ENCODE results near the gene MYBBP1A.
A peak's percentile ranks its signal among the peaks of the same experiment; 100 is the strongest.

Gene MYBBP1A

DNA sequence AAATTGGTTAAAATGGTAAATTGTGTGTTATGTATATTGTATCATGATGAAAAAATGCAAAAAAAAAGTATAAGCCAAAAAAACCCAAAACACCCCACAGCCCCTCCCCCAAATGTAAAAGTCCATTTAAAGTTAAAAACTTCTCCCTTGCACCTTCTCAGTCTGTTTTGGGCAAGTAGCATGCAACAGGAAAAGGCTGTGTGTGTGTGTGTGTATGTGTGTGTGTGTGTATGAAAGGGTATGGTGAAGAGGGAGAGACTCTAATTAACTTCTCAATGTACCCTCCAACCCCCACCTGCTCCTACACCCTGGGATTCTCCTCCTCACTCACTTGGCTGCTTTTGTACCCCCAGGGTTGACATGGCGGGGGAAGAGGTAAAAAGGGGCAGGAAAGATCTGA is 14.4 kb upstream of the MYBBP1A start:
- DNase-seq, result no peak

DNA sequence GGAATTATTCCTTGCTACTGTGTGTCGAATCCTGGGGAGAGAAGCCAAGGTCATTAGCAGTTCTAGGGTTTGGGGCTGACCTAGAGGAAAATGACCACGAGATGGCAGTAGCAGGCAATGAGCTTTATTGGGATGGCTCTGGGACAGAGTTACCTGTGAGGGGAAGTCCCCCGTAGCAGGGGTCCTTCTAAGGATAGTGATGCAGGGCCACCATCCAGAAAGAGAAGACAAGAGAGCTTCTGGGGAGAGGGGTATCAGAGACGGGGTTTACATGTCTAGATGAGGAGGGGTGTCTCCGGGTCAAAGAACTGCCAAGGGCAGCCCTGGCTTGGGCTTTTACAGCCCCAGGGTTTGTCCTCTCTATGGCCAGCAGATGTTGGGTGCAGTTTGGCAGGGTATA is 11.6 kb upstream of the MYBBP1A start:
- DNase-seq, result peak; percentile 12

GRCh38 chr17:4565209-4566141 is 10.3 kb upstream of the MYBBP1A start:
- peak; percentile 61 to 68 for DNase-seq

- no peak for DNase-seq
These were observed 7.1 kb upstream of the MYBBP1A start for GRCh38 chr17:4562015-4562969.

GRCh38 chr17:4560837-4561256 is 5.7 kb upstream of the MYBBP1A start:
- no peak for DNase-seq

DNA sequence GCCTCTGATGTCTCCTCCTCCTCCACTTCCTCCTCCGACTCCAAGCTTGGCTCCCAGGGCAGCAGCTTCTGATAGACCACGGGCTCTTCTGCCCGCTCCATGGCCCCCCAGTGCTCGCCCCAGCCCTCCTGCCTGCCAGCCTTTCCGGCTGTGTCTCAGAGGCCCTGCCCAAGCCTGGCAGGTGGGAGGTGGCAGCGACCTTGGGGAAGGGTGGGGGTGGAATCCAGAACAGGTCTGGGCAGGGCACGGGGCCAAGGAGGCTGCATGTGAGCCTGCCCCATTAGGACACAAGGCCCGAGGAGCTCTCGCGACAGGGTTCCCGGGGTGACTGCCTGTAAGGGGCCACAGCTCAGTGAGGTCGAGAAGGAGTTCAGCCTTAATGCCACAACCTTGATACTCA is 5.2 kb upstream of the MYBBP1A start, which contains the start of gene GGT6:
GGT6 (minus strand) TSS at position 157 of the 400 bp plus-strand sequence; CDS start at position 101, 56 bp downstream.
- DNase-seq, result no peak

DNA sequence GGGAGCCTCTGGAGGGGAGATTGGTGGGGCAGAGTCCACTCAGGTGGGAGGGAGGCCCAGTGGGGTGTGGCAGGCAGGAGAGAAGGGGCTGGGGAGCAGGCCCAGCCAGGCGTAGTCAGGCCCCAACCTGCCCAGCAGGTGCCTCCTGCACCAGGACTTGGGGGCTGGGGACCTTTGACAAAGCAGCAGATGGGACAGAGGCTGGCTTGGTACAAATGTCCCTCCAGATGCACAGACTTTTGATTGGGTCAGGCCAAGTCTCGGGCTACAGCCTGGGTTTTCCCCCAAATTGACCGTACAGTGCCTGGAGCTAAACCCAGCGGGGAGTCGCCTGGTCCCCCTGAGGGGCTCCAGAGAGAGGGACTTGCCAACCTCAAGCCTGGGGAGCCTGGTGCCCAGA is 4.8 kb upstream of the MYBBP1A start:
- DNase-seq, result no peak

- DNase-seq, result no peak
These were observed 4.1 kb upstream of the MYBBP1A start for GRCh38 chr17:4559139-4559791.

DNA sequence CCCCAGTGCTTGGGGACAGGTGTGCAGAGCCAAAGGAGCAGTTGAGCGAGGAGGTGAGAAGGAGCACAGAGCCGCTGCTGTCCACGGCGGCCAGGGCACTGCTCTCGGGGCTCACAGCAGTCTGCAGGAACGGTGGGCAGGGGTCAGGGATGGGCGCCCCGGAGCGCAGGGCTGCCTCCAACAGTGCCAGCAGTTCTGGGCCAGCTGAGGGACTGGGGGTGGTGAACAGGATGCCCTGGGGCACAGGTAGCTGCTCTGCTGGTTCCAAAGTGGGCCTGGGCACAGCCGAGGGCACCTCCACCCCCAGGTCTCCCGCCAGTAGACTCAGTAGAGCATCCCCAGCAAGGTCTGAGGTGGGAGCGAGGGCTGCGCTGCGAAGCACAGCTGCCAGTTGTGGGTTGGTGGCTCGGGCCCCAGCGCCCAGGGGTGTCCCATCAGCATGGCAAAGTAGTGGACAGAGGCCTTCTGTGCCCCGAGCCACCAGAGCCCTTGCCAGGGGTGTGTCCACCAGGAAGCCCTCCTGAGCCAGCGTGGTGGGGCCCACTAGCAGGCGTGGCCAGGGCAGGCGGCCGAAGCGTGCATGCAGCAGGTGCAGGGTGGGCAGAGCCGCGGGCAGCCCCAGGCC is 3.3 kb upstream of the MYBBP1A start:
- no peak for DNase-seq

DNA sequence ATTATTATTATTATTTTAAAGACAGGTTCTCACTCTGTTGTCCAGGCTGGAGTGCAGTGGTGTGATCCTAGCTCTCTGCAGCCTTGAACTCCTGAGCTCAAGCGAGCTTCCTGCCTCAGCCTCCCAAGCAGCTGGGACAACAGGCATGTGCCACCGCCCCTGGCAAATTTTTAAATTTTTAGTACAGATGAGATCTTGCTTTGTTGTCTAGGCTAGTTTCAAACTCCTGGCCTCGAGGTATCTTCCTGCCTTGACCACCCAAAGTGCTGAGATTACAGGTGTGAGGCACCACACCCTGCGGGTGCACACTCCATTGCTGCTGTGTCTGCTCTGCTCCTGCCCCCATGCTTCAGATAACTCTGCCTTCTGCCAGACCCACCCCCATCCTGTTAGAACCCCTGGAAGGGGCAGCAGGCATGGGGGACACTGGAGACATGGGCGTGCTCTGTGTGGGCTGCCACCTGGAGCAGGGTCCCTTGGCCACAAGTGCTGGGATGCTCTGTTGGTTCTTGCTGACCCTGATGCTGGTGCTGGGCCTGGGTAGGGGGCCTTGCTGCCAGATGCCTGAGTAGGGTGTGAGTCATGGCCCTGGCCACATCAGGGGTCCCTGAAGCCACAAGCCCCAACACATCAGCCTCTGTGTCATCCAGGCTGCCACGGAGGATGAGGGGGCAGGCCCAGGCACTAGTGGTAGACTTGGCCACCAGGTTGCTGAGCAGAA is 2.6 kb upstream of the MYBBP1A start:
- DNase-seq, result no peak

GRCh38 chr17:4556996-4557395 is 1.8 kb upstream of the MYBBP1A start:
- DNase-seq, result no peak

- DNase-seq, result no peak
These were observed 932 bp upstream of the MYBBP1A start for GRCh38 chr17:4555873-4556759.

GRCh38 chr17:4554441-4554996 is 665 bp downstream of the MYBBP1A start:
- DNase-seq, result no peak

- no peak for DNase-seq
These were observed 1.5 kb downstream of the MYBBP1A start for GRCh38 chr17:4553669-4554068.

GRCh38 chr17:4551796-4552525 is 3.2 kb downstream of the MYBBP1A start:
- DNase-seq, result no peak

GRCh38 chr17:4551141-4551540 is 4.0 kb downstream of the MYBBP1A start:
- no peak for DNase-seq

- no peak for DNase-seq
These were observed 4.6 kb downstream of the MYBBP1A start for GRCh38 chr17:4550534-4551039.

DNA sequence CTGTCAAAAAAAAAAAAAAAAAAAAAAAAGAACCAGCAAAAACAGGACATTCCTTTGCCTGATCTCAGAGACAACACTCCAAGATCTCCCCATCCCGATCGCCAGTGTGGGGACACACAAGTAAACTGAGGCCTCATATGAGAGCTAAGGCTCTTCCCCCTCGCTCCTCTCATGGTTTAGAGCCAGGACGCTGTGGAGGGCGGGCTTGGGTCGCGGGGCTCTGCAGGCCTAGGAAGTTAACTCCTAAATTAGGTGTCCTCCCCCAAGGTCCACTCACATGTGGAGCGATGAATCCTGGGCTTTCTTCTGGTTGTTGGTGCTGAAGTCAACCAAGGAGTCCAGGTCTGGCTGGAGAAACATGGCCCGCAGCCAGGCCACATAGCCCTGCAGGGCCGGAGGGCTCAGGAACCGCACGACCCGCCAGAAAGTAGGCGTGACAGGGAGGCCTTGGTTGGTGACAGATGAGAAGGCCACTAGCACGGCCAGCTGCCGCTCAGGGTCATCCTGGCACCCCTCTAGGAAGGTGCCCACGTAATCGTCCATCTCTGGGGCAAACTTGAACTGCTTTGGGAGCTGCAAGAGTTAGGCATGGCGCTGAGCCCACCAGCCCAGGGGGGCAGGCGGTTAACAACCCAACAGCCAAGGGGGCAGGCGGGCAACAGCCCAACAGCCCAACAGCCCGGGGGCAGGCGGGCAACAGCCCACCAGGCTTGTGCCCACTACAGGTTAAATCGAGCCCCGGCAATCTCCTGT is 5.2 kb downstream of the MYBBP1A start:
- DNase-seq, result no peak

Measured in AML-193 (cell line).